GM12874 (cell line): ENCODE data around the gene VMAC.
A peak's percentile ranks its signal among the peaks of the same experiment; 100 is the strongest.

Source experiments
- TF ChIP-seq, protein P1 (sequence below): IDR thresholded peaks from 2 replicates; pipeline ENCODE4 v1.5.1; 2011; ENCODE audit warnings: low read depth, mild to moderate bottlenecking, control low read depth, low read length, moderate library complexity; ENCODE audit not compliant: insufficient read depth

VMAC gene

DNA sequence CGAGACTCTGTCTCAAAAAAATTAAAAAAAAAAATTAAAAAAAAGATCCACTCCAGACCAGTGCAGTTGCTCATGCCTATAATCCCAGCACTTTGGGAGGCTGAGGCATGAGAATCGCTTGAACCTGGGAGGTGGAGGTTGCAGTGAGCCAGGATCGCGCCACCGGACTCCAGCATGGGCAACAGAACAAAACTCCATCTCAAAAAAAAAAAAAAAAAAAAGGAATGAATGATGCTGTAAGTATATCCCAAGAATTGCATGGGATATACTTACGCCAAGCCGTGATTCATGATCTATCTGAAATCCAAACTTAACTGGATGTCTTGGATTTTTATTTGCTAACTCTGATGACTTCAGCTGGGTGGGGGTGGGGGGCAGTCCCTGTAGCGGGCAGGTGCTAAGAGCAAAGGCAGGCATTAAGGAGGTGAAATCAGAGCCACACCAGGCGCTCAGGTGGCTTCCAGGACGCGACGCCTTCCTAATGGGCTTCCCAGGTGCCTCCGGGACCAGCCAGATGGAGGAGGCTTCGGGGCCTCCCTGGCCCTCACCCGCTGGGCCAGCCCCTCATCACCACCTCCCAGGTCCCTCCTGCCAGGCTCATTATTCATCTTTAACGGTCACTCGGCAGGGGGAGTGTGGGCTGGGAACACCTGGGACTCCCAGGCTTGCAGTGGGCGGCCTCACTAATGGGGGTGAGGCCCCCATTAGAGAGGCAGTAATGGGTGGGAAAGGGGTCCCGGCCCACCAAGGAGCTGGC is 23.0 kb upstream of the VMAC start:
- TF ChIP-seq, protein P1, sequence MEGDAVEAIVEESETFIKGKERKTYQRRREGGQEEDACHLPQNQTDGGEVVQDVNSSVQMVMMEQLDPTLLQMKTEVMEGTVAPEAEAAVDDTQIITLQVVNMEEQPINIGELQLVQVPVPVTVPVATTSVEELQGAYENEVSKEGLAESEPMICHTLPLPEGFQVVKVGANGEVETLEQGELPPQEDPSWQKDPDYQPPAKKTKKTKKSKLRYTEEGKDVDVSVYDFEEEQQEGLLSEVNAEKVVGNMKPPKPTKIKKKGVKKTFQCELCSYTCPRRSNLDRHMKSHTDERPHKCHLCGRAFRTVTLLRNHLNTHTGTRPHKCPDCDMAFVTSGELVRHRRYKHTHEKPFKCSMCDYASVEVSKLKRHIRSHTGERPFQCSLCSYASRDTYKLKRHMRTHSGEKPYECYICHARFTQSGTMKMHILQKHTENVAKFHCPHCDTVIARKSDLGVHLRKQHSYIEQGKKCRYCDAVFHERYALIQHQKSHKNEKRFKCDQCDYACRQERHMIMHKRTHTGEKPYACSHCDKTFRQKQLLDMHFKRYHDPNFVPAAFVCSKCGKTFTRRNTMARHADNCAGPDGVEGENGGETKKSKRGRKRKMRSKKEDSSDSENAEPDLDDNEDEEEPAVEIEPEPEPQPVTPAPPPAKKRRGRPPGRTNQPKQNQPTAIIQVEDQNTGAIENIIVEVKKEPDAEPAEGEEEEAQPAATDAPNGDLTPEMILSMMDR = no peak

DNA sequence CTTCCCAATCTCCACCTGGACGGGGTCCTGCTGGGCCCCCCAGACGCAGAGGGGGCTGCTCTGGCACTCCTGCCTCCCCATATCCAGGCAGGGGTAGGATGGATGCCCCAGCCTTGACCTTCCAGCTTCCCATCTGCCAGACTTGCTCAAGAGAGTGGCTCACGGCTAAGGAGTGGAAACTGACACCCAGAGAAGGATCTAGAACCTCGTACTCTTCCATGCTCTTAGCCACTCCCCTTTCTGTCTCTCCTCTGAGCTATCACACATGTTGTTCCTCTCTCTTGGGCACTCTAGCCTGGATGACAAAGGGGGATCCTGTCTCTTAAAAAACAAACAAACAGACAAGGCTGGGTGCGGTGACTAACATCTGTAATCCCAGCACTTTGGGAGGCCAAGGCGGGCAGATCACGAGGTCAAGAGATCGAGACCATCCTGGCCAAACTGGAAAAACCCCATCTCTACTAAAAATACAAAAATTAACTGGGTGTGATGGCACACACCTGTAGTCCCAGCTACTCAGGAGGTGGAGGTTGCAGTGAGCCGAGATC is 22.2 kb upstream of the VMAC start:
- TF ChIP-seq, protein P1 = no peak

DNA sequence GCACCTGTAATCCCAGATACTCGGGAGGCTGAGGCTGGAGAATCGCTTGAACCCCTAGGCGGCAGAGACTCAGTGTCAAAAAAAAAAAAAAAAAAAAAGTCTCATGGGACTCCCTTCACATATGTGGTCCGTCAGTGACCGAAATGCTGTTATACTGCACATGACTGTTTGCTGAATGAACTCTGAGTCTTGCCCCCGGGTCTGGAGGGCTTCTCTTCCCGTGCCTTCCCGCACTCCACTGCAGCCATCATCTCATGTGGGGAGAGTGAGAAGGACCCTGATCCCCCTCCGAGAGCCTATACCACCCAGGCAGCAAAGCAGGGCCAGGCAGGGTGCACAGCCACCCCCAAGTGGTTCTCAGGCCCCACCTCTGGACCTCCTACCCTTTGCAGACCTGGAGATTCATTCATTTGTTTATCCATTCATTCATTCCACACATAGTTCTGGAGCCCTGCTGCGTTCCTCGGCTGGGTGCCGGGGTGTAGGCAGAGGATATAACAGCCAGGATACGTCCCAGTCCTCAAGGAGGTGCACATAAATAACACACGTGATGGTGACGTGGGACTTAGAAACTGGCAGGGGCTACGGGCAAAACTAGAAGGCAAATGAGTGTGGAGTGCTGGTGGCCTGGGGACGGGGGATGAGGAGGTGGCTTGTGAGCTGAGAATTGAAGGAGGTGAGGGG is 15.2 kb upstream of the VMAC start:
- TF ChIP-seq, protein P1 = no peak

DNA sequence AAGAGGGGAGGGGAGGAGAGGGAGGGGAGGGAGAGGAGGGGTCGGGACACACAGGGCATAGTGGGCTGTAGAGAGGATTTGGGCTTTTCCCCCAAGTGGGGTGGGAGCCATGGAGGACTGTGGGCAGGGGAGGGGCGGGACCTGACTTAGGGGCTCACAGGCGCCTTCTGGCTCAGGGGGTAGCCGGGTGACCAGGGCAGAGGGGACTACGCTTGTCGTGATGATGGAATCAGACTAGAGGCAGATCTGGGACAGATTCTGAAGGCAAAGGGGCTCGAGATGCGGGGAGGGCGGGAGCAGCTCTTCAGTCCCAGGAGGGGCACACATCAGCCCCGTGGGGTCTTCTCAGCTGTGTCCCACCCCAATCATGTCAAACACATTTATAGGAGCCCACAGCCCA is 14.6 kb upstream of the VMAC start:
- TF ChIP-seq, protein P1 = no peak

DNA sequence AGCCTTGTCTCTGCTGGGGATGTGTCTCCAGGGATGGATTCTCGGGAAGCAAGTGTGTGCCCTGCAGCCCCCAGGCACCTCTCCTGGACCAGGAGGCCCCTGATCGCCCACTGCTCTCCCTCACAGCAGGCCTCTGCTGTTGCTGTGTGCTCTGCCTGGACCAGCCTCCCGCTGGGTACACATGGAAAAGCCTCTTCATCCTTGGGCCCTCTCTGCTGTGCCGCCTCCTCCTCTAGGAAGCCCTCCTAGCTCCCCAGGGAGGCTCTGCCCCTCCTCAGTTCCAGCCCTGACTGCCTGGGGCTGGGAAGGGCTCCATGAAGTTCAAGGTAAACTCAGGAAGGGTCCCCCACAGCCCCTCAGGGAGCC is 13.1 kb upstream of the VMAC start:
- TF ChIP-seq, protein P1 = no peak

DNA sequence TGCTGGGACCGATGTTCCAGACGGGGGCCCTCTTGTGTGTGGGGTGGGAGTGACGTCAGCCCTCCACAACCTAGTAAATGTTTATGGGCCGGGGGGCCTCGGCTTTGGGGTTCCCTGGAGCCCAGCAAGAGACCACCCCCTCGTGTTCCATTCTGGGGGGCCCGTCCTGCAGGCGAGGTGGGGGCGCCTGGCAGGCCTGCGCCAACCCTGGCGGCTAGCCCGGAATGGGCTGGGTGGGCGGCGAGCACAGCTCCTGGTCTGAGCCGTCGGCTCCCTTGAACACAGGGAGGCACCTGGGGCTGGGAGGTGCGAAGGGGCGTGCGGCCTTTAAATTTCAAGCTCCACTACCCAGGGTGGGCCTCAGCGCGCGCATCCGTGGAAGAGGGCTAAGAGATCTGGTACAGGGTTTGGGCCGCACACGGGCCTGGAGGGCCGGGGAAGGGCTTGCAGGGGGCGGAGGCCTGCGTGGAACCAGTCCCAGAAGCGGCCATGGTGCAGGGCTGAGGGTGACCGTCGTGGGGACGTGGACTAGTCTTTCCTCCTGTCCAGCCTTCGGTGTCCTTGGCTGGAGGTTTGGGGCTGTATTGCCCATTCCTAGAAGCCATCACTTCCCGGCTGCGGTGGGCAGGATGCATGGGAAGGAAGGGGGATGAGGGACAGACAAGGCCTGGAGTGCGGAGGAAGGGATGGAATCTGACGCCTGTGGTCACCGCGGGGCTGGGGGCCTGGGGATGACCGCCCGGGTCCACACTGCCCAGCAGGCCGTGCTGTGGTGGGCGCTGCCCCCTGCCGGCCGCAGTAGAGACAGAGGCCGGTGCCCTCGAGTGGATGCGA is 12.5 kb upstream of the VMAC start:
- TF ChIP-seq, protein P1 = peak; percentile 68

DNA sequence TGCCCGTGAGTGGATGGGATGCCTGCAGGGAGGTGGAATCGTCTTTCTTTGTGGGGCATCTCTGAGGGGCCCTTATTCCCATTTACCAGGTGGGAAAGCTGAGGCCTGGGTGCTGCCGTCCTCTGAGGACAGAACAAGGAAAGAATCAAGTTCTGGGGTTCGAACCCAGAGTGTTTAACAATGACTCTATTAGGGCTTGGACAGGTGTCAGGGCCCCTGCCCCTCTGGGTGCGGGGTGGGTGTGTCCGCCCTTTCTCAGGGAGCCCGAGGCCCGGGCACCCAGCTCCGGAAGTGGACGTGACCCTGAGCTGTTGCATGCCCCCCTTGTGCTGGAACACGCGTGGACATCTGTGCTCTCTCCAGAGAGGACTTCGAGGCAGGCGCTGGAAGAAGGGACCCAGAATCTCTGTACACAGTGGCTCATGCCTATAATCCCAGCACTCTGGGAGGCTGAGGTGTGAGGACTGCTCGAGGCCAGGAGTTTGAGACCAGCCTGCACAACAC is 11.8 kb upstream of the VMAC start:
- TF ChIP-seq, protein P1 = no peak
